LNCaP clone FGC (cell line): ENCODE data around the gene RPP25L.

ENCODE experiments used
- DNase-seq: peaks from one replicate; pipeline ENCODE4 v3.0.0-alpha.2; 2011; ENCODE audit warnings: low read depth
- H3K4me3 ChIP-seq: 2 replicates; pipeline ENCODE4 v1.5.1; 2011; ENCODE audit warnings: mild to moderate bottlenecking, low read depth, low read length, control low read depth
- CTCF ChIP-seq: IDR thresholded peaks from 2 replicates; pipeline ENCODE4 v1.5.1; 2012; ENCODE audit warnings: mild to moderate bottlenecking; ENCODE audit not compliant: control insufficient read depth, insufficient read depth; ENCODE audit errors: extremely low read depth

Gene RPP25L

GRCh38 chr9:34611811-34612787 lies at the start of gene RPP25L:
RPP25L (minus strand) TSS chr9:34612097; CDS start chr9:34611296, 801 bp downstream.
- peak within 1 kb of the TSS; percentile 97 for H3K4me3 ChIP-seq
- no peak for TF ChIP-seq CTCF
- peak; percentile 35 for DNase-seq

GRCh38 chr9:34659592-34660253 lies 47.8 kb upstream of the RPP25L start:
- no peak for TF ChIP-seq CTCF
- DNase-seq = no peak
- H3K4me3 ChIP-seq = no peak overlapping the region

GRCh38 chr9:34658461-34658860 lies 46.6 kb upstream of the RPP25L start:
- H3K4me3 ChIP-seq = no peak overlapping the region
- TF ChIP-seq CTCF = no peak
- DNase-seq = no peak

GRCh38 chr9:34656992-34657391 lies 45.1 kb upstream of the RPP25L start:
- TF ChIP-seq CTCF = no peak
- DNase-seq = no peak
- no peak overlapping the region for H3K4me3 ChIP-seq

GRCh38 chr9:34655394-34655793 lies 43.5 kb upstream of the RPP25L start:
- no peak for TF ChIP-seq CTCF
- no peak for DNase-seq
- H3K4me3 ChIP-seq = no peak overlapping the region

- no peak for DNase-seq
- H3K4me3 ChIP-seq = no peak overlapping the region
- no peak for TF ChIP-seq CTCF
Measured at GRCh38 chr9:34654323-34655051, 42.6 kb upstream of the RPP25L start.
